GM23338 (cell line): ENCODE data around the gene TMEM176B. TPM values are rescaled to one million over a fixed set of nuclear protein-coding genes. Genes with fewer than 3 reads are reported as not detected.

ENCODE experiments used
- ATAC-seq: fragments of 200-7000 bp; cut with Tn5 transposase; 3 replicates; pipeline ENCODE4 v1.9.1; 2020
- DNase-seq: peaks from one replicate; pipeline ENCODE4 v3.0.0-alpha.2; 2015; ENCODE audit warnings: low spot score
- H2AFZ ChIP-seq: fragments of 200-600 bp; sonication (generic); 2 replicates; pipeline ENCODE4 v1.8.0; 2016; ENCODE audit warnings: antibody characterized with exemption, mild to moderate bottlenecking, moderate library complexity
- H3F3A ChIP-seq: fragments of 200-600 bp; sonication (generic); replicated peaks from 2 replicates; pipeline ENCODE4 v1.8.0; 2017; ENCODE audit warnings: antibody characterized with exemption, mixed run types, low read depth
- H3K27ac ChIP-seq: fragments of 200-600 bp; sonication (generic); 2 replicates; pipeline ENCODE4 v1.6.1; 2016; ENCODE audit warnings: low read depth
- H3K27me3 ChIP-seq: fragments of 200-600 bp; sonication (generic); 2 replicates; pipeline ENCODE4 v1.8.0; 2016; ENCODE audit warnings: mild to moderate bottlenecking, mixed run types, moderate library complexity; ENCODE audit not compliant: insufficient read depth
- H3K36me3 ChIP-seq: fragments of 200-600 bp; sonication (generic); 2 replicates; pipeline ENCODE4 v1.8.0; 2016; ENCODE audit warnings: mild to moderate bottlenecking; ENCODE audit not compliant: insufficient read depth
- H3K4me1 ChIP-seq: fragments of 200-600 bp; sonication (generic); 2 replicates; pipeline ENCODE4 v1.8.0; 2016; ENCODE audit warnings: mild to moderate bottlenecking, moderate library complexity; ENCODE audit not compliant: insufficient read depth
- H3K4me2 ChIP-seq: fragments of 200-600 bp; sonication (generic); 2 replicates; pipeline ENCODE4 v1.7.1; 2017; ENCODE audit warnings: mixed run types
- H3K4me3 ChIP-seq: fragments of 200-600 bp; sonication (generic); 2 replicates; pipeline ENCODE4 v1.6.1; 2016; ENCODE audit warnings: mixed run types
- H3K79me2 ChIP-seq: fragments of 200-600 bp; sonication (generic); replicated peaks from 2 replicates; pipeline ENCODE4 v1.8.0; 2017; ENCODE audit warnings: mild to moderate bottlenecking; ENCODE audit not compliant: insufficient read depth
- H3K9me2 ChIP-seq: fragments of 200-600 bp; sonication (generic); 2 replicates; pipeline ENCODE4 v1.8.0; 2017; ENCODE audit not compliant: insufficient read depth
- H4K20me1 ChIP-seq: fragments of 200-600 bp; sonication (generic); replicated peaks from 2 replicates; pipeline ENCODE4 v1.8.0; 2017; ENCODE audit warnings: mild to moderate bottlenecking; ENCODE audit not compliant: insufficient read depth
- H3K27ac Mint-ChIP-seq: 2 replicates; pipeline ENCODE4 v1.8.0; 2020; ENCODE audit warnings: inconsistent platforms, mild to moderate bottlenecking, moderate library complexity, mixed read lengths
- H3K27me3 Mint-ChIP-seq: 3 replicates; pipeline ENCODE4 v1.8.0; 2022; ENCODE audit warnings: low read depth, mild to moderate bottlenecking, moderate library complexity, mixed read lengths, inconsistent platforms; ENCODE audit not compliant: insufficient read depth, poor library complexity
- H3K36me3 Mint-ChIP-seq: 3 replicates; pipeline ENCODE4 v1.8.0; 2021; ENCODE audit warnings: low read depth, mild to moderate bottlenecking, inconsistent platforms, moderate library complexity, mixed read lengths
- H3K4me1 Mint-ChIP-seq: 3 replicates; pipeline ENCODE4 v1.8.0; 2020; ENCODE audit warnings: mild to moderate bottlenecking, inconsistent platforms, mixed read lengths
- H3K4me3 Mint-ChIP-seq: 3 replicates; pipeline ENCODE4 v1.8.0; 2021; ENCODE audit warnings: moderate library complexity, mild to moderate bottlenecking, inconsistent platforms, mixed read lengths
- H3K9me3 Mint-ChIP-seq: 3 replicates; pipeline ENCODE4 v1.8.0; 2020; ENCODE audit warnings: moderate library complexity, mild to moderate bottlenecking, inconsistent platforms, mixed read lengths
- CREB1 ChIP-seq: fragments of 250-450 bp; sonication (Bioruptor Pico); IDR thresholded peaks from 2 replicates; pipeline ENCODE4 v1.5.0; 2020; ENCODE audit warnings: low read depth, mild to moderate bottlenecking, moderate library complexity
- EZH2 ChIP-seq: fragments of 200-600 bp; sonication (generic); IDR thresholded peaks from one replicate; pipeline ENCODE4 v1.8.0; 2017; ENCODE audit warnings: antibody characterized with exemption, mild to moderate bottlenecking, low read depth; ENCODE audit not compliant: unreplicated experiment
- EZH2phosphoT487 ChIP-seq: fragments of 200-600 bp; sonication (generic); IDR thresholded peaks from one replicate; pipeline ENCODE4 v1.8.1; 2018; ENCODE audit warnings: antibody characterized with exemption; ENCODE audit not compliant: unreplicated experiment
- JUNB ChIP-seq: IDR thresholded peaks from one replicate; pipeline ENCODE4 v1.6.1; 2016; ENCODE audit warnings: antibody characterized with exemption; ENCODE audit not compliant: unreplicated experiment
- NANOG ChIP-seq: IDR thresholded peaks from 2 replicates; pipeline ENCODE4 v1.6.1; 2016; ENCODE audit warnings: antibody characterized with exemption, borderline replicate concordance
- POLR2AphosphoS5 ChIP-seq: IDR thresholded peaks from 2 replicates; pipeline ENCODE4 v1.6.1; 2016; ENCODE audit warnings: antibody characterized with exemption, low read depth
- STAT1 ChIP-seq: IDR thresholded peaks from one replicate; pipeline ENCODE4 v1.6.1; 2016; ENCODE audit warnings: antibody characterized with exemption; ENCODE audit not compliant: unreplicated experiment
- ZNF114 ChIP-seq: fragments of 250-450 bp; sonication (Bioruptor Pico); IDR thresholded peaks from 2 replicates; pipeline ENCODE4 v1.5.0; 2020; ENCODE audit warnings: mild to moderate bottlenecking, moderate library complexity
- ZNF331 ChIP-seq: fragments of 250-450 bp; sonication (Bioruptor Pico); IDR thresholded peaks from 2 replicates; pipeline ENCODE4 v1.5.0; 2020; ENCODE audit warnings: low read depth, mild to moderate bottlenecking, moderate library complexity
- polyA plus RNA-seq: library from polyadenylated mRNA; unstranded; fragments of >200 nt; fragmentation: Nextera tagmentation; extraction: Ambion mirVana; gene quantifications from 2 replicates; pipeline ENCODE4 v1.2.1, GENCODE V29; 2016
- total RNA-seq: library from RNA; depleted of rRNA; stranded (reverse); fragments of >200 nt; shearing (Covaris generic); gene quantifications from 2 replicates; pipeline ENCODE4 v1.2.3, GENCODE V29; 2014
- TF ChIP-seq, protein P1 (sequence below): IDR thresholded peaks from 2 replicates; pipeline ENCODE4 v1.6.1; 2016; ENCODE audit warnings: antibody characterized with exemption
- TF ChIP-seq, protein P2 (sequence below): IDR thresholded peaks from one replicate; pipeline ENCODE4 v1.6.1; 2018; ENCODE audit warnings: antibody characterized with exemption; ENCODE audit not compliant: unreplicated experiment
- TF ChIP-seq, protein P3 (sequence below): fragments of 250-450 bp; sonication (Bioruptor Pico); IDR thresholded peaks from 2 replicates; pipeline ENCODE4 v1.5.0; 2020; ENCODE audit warnings: mild to moderate bottlenecking, moderate library complexity
- TF ChIP-seq, protein P4 (sequence below), 2 experiments: fragments of 200-600 bp in 1 of 2; sonication (generic) in 1 of 2; conservative IDR thresholded peaks; 2 replicates each; pipeline versions ENCODE4 v1.5.1 to v1.6.1; 2016 to 2017; ENCODE audit warnings: antibody characterized with exemption in 2 of 2, low read depth in 2 of 2, mild to moderate bottlenecking in 2 of 2, moderate library complexity in 1 of 2

TMEM176B gene
- total and polyA plus RNA-seq, 2 experiments from 2014 or later, result 0.35 to 0.42 TPM

DNA sequence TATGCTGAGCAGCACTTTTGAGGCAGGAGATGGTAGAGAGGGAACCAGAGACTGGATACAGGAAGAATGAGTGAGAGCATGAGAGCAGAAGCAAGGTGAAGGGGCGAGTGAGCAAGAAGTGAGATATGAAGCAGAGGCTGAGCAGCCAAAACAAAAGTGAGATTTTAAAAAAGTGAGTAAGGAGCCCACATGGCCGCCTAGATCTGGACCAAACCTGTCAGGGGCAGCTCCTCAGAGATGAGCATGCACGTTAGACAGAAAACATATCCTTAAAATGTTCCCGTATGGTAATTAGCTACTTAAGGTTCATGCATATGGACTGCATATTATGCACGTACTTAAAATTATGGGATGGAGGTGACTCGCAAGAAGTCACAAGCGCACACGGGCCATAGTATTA is 22.9 kb upstream of the TMEM176B start:
- Histone ChIP-seq H3K79me2 (no peaks in the 10 kb centered on the region), H4K20me1 (no peaks in the 10 kb centered on the region), H3K4me3 (no peak overlapping the region), H3K4me2 (no peak overlapping the region), H3K4me1 (no peaks in the 10 kb centered on the region), H2AFZ (no peak overlapping the region), H3F3A (no peaks in the 10 kb centered on the region), H3K27ac (no peak overlapping the region), H3K27me3 (no peaks in the 10 kb centered on the region), H3K9me2 (no peaks in the 10 kb centered on the region), H3K36me3 (no peaks in the 10 kb centered on the region; the same call in 1 of the 2 replicates)
- H3K4me1 Mint-ChIP-seq, result peaks cover 14% of the 10 kb centered on the region; the same call in 2 of the 3 replicates
- no peaks in the 10 kb centered on the region for H3K9me3 Mint-ChIP-seq
- H3K36me3 Mint-ChIP-seq, result no peaks in the 10 kb centered on the region; the same call in 2 of the 3 replicates
- H3K4me3 Mint-ChIP-seq, result no peak overlapping the region
- no peak overlapping the region for H3K27ac Mint-ChIP-seq
- TF ChIP-seq, protein P1, sequence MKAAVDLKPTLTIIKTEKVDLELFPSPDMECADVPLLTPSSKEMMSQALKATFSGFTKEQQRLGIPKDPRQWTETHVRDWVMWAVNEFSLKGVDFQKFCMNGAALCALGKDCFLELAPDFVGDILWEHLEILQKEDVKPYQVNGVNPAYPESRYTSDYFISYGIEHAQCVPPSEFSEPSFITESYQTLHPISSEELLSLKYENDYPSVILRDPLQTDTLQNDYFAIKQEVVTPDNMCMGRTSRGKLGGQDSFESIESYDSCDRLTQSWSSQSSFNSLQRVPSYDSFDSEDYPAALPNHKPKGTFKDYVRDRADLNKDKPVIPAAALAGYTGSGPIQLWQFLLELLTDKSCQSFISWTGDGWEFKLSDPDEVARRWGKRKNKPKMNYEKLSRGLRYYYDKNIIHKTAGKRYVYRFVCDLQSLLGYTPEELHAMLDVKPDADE, result no peak
- TF ChIP-seq POLR2AphosphoS5 (no peak), CREB1 (CRISPR knock-in tag) (no peak), NANOG (no peak), EZH2phosphoT487 (no peak), JUNB (no peak), STAT1 (no peak), EZH2 (no peak), ZNF331 (CRISPR knock-in tag) (no peak), ZNF114 (CRISPR knock-in tag) (no peak)
- TF ChIP-seq, protein P2, sequence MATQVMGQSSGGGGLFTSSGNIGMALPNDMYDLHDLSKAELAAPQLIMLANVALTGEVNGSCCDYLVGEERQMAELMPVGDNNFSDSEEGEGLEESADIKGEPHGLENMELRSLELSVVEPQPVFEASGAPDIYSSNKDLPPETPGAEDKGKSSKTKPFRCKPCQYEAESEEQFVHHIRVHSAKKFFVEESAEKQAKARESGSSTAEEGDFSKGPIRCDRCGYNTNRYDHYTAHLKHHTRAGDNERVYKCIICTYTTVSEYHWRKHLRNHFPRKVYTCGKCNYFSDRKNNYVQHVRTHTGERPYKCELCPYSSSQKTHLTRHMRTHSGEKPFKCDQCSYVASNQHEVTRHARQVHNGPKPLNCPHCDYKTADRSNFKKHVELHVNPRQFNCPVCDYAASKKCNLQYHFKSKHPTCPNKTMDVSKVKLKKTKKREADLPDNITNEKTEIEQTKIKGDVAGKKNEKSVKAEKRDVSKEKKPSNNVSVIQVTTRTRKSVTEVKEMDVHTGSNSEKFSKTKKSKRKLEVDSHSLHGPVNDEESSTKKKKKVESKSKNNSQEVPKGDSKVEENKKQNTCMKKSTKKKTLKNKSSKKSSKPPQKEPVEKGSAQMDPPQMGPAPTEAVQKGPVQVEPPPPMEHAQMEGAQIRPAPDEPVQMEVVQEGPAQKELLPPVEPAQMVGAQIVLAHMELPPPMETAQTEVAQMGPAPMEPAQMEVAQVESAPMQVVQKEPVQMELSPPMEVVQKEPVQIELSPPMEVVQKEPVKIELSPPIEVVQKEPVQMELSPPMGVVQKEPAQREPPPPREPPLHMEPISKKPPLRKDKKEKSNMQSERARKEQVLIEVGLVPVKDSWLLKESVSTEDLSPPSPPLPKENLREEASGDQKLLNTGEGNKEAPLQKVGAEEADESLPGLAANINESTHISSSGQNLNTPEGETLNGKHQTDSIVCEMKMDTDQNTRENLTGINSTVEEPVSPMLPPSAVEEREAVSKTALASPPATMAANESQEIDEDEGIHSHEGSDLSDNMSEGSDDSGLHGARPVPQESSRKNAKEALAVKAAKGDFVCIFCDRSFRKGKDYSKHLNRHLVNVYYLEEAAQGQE, result no peak
- TF ChIP-seq, protein P3, sequence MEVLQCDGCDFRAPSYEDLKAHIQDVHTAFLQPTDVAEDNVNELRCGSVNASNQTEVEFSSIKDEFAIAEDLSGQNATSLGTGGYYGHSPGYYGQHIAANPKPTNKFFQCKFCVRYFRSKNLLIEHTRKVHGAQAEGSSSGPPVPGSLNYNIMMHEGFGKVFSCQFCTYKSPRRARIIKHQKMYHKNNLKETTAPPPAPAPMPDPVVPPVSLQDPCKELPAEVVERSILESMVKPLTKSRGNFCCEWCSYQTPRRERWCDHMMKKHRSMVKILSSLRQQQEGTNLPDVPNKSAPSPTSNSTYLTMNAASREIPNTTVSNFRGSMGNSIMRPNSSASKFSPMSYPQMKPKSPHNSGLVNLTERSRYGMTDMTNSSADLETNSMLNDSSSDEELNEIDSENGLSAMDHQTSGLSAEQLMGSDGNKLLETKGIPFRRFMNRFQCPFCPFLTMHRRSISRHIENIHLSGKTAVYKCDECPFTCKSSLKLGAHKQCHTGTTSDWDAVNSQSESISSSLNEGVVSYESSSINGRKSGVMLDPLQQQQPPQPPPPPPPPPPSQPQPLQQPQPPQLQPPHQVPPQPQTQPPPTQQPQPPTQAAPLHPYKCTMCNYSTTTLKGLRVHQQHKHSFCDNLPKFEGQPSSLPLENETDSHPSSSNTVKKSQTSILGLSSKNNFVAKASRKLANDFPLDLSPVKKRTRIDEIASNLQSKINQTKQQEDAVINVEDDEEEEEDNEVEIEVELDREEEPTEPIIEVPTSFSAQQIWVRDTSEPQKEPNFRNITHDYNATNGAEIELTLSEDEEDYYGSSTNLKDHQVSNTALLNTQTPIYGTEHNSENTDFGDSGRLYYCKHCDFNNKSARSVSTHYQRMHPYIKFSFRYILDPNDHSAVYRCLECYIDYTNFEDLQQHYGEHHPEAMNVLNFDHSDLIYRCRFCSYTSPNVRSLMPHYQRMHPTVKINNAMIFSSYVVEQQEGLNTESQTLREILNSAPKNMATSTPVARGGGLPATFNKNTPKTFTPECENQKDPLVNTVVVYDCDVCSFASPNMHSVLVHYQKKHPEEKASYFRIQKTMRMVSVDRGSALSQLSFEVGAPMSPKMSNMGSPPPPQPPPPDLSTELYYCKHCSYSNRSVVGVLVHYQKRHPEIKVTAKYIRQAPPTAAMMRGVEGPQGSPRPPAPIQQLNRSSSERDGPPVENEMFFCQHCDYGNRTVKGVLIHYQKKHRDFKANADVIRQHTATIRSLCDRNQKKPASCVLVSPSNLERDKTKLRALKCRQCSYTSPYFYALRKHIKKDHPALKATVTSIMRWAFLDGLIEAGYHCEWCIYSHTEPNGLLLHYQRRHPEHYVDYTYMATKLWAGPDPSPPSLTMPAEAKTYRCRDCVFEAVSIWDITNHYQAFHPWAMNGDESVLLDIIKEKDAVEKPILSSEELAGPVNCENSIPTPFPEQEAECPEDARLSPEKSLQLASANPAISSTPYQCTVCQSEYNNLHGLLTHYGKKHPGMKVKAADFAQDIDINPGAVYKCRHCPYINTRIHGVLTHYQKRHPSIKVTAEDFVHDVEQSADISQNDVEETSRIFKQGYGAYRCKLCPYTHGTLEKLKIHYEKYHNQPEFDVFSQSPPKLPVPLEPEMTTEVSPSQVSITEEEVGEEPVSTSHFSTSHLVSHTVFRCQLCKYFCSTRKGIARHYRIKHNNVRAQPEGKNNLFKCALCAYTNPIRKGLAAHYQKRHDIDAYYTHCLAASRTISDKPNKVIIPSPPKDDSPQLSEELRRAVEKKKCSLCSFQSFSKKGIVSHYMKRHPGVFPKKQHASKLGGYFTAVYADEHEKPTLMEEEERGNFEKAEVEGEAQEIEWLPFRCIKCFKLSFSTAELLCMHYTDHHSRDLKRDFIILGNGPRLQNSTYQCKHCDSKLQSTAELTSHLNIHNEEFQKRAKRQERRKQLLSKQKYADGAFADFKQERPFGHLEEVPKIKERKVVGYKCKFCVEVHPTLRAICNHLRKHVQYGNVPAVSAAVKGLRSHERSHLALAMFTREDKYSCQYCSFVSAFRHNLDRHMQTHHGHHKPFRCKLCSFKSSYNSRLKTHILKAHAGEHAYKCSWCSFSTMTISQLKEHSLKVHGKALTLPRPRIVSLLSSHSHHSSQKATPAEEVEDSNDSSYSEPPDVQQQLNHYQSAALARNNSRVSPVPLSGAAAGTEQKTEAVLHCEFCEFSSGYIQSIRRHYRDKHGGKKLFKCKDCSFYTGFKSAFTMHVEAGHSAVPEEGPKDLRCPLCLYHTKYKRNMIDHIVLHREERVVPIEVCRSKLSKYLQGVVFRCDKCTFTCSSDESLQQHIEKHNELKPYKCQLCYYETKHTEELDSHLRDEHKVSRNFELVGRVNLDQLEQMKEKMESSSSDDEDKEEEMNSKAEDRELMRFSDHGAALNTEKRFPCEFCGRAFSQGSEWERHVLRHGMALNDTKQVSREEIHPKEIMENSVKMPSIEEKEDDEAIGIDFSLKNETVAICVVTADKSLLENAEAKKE (CRISPR knock-in tag), result no peak
- TF ChIP-seq, protein P4, sequence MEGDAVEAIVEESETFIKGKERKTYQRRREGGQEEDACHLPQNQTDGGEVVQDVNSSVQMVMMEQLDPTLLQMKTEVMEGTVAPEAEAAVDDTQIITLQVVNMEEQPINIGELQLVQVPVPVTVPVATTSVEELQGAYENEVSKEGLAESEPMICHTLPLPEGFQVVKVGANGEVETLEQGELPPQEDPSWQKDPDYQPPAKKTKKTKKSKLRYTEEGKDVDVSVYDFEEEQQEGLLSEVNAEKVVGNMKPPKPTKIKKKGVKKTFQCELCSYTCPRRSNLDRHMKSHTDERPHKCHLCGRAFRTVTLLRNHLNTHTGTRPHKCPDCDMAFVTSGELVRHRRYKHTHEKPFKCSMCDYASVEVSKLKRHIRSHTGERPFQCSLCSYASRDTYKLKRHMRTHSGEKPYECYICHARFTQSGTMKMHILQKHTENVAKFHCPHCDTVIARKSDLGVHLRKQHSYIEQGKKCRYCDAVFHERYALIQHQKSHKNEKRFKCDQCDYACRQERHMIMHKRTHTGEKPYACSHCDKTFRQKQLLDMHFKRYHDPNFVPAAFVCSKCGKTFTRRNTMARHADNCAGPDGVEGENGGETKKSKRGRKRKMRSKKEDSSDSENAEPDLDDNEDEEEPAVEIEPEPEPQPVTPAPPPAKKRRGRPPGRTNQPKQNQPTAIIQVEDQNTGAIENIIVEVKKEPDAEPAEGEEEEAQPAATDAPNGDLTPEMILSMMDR (conservative IDR thresholded peaks at IDR 0.05; ENCODE audit: low read depth in 2 of 2), result no peak
- H3K27me3 Mint-ChIP-seq, result peaks cover 6% of the 10 kb centered on the region
- DNase-seq, result no peak
- ATAC-seq, result no peak
